HG02884 (cell line): ENCODE data around the gene HS6ST3.

Experiments
- ATAC-seq: cut with Tn5 transposase; IDR thresholded peaks from one replicate; pipeline ENCODE4 v1.9.1; 2021; ENCODE audit warnings: mild to moderate bottlenecking, moderate library complexity; ENCODE audit not compliant: unreplicated experiment

The HS6ST3 gene

DNA sequence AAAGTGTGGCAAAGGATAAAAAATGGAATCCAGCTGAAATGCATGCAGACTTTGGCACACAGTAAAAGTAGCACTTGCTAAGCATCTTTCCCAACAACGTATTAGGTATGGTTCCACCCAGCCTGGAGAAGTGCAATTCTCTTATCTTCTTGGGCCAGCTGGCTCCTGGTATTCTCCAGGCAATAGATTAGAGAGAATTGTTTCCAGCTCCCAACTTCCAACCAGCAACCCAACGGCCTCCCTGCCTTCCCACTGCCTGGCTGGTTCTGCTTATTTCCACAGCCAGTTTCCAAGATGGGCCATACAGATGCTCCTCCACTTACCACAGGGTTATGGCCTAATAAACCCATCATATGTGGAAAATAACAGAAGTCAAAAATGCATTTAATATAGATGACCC lies 771.0 kb downstream of the HS6ST3 start:
- no peak for ATAC-seq

DNA sequence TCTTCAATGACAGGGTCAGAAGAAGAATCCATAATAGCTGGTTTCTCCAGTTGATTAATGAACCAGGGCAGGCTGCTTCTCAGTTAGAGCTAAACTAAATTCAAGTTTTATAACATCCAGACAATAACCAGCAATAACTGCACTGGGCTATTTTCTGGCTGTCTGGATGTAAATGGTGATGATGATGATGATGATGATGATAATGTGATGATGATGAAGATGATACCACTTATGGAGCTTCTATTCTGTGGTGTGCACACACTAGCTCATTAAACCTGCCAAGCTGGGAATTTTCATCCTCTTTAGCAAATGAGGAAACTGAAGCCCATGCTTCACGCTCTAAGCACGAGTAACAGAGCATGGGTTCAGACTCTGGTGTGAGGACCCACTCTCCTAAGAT lies 772.2 kb downstream of the HS6ST3 start:
- ATAC-seq = no peak

DNA sequence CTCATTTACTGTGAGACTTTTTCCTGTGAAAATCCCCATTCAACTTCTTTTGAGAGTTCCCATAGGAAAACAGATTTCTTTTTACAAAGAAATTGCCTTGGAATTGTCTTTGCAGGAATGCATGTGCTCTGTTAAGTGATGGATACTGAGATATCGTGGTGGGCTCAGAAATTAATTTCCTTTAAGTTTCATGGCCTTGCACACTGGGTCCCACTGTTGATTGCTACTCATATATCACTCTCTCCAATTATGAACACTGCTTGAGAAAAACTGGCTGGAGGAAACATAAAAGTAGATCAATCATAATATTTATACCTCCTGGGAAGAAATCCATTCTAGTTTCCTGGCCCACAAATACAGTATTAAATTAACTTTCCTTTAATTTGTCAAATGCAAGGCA lies 773.1 kb downstream of the HS6ST3 start:
- ATAC-seq = no peak

DNA sequence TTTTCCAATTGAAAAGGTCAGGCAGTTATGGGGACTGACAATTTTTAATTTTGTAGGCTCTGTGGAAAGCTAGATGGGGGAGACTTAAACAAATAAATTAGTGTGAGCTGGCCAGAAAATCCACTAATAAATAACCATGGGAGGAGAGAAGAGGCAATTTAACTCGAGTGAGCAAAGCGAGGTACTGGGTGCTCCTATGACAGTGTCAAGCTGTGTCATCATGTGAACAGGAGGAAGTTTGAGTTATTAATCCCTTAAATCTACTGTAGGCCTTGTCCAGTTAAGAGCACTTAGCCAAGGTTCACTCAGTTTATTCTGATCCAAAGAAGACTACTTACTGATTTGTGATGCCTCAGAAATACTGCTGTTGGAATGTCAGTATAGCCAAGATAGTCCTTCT lies 781.6 kb downstream of the HS6ST3 start:
- ATAC-seq = no peak

DNA sequence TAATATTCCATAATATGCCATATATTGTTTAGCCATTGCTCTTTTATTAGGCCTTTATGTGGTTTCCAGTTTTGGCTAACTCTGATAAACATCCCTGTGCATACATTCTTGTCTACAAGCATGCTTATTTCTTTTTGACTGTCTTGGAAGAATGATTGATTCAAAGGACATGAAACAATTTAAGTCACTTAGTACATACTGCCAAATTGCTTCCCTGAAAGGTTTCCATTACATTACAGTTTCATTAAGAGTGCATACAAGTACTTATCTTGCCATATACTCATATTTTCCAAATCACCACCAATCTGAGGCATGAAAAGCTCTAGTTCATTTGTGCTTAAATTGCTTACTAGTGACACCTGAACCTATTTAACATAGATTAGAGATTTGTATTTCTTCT lies 790.5 kb downstream of the HS6ST3 start:
- ATAC-seq = no peak
